Heart left ventricle (tissue), 16 donors: ENCODE results near the gene STXBP5. TPM values are rescaled to one million over a fixed set of nuclear protein-coding genes. Genes with fewer than 3 reads are reported as not detected.
"Not testable (repeated sequence)": the region's sequence is repeated elsewhere in the genome, so short reads cannot be mapped to it uniquely, and the experiment has no call there.

Experiments
- ATAC-seq, 4 donors: fragments of 200-7000 bp; cut with Tn5 transposase; one replicate each; pipeline ENCODE4 v1.9.1; 2020 to 2022; ENCODE audit warnings: moderate library complexity in 4 of 4, mild to moderate bottlenecking in 3 of 4, moderate number of reproducible peaks in 1 of 4
- DNase-seq, 5 donors: peaks; one replicate each; pipeline ENCODE4 v3.0.0-alpha.2; 2020
- H3K27ac ChIP-seq, 12 donors: fragments of 200-600 bp; sonication (generic) in 4 of 12; one replicate each; pipeline versions ENCODE4 v1.5.0 to v1.8.0; 2016 to 2022; ENCODE audit warnings: mild to moderate bottlenecking in 2 of 12
- H3K27me3 ChIP-seq, 9 donors: fragments of 200-600 bp; sonication (generic) in 2 of 9; one replicate each; pipeline versions ENCODE4 v1.5.1 to v1.8.0; 2016 to 2022; ENCODE audit warnings: mild to moderate bottlenecking in 3 of 9
- H3K36me3 ChIP-seq, 9 donors: fragments of 200-600 bp; sonication (generic) in 2 of 9; one replicate each; pipeline versions ENCODE4 v1.5.0 to v1.8.0; 2018 to 2022; ENCODE audit warnings: mild to moderate bottlenecking in 2 of 9
- H3K4me1 ChIP-seq, 12 donors: fragments of 200-600 bp; sonication (generic) in 4 of 12; one replicate each; pipeline versions ENCODE4 v1.5.0 to v1.8.0; 2016 to 2022; ENCODE audit warnings: mild to moderate bottlenecking in 3 of 12
- H3K4me3 ChIP-seq, 12 donors: fragments of 200-600 bp; sonication (generic) in 4 of 12; one replicate each; pipeline versions ENCODE4 v1.5.0 to v1.8.0; 2017 to 2022; ENCODE audit warnings: mild to moderate bottlenecking in 9 of 12, moderate library complexity in 4 of 12
- H3K9me3 ChIP-seq, 12 donors: fragments of 200-600 bp; sonication (generic) in 4 of 12; one replicate each; pipeline versions ENCODE4 v1.5.0 to v1.8.0; 2016 to 2022; ENCODE audit warnings: mild to moderate bottlenecking in 1 of 12
- POLR2A ChIP-seq, 2 donors: fragments of 450-650 bp; IDR thresholded peaks; one replicate each; pipeline ENCODE4 v1.6.1; 2017; ENCODE audit warnings: antibody characterized with exemption in 2 of 2, mild to moderate bottlenecking in 2 of 2, moderate library complexity in 2 of 2
- WGBS, 4 donors: extraction: QIAGEN DNeasy Blood & Tissue Kit in 2 of 4; methylation state at CpG; one replicate each; pipeline versions ENCODE4 v1.1.5 to v1.1.7; 2013 to 2018; 5-methylcytosine and 5-hydroxymethylcytosine counted together
- intact Hi-C, 10 donors: fragments of 100-400 bp; cut with DNase I; formaldehyde crosslinking; loops; one replicate each; pipeline versions ENCODE4 v1.11.1 to v1.14.2; 2022
- polyA plus RNA-seq, 2 donors: library from polyadenylated mRNA; stranded (reverse); fragments of 200-250 nt; gene quantifications; one replicate each; pipeline ENCODE4 v1.2.3, GENCODE V29; 2013
- total RNA-seq, 9 donors: library from RNA; depleted of rRNA in 2 of 9; stranded (reverse); fragments of >200 nt in 2 of 9; fragmentation: NEBNext Ultra II Directional in 3 of 9; extraction: Animal tissue kit (Norgen Biotek cat#: 25700) in 3 of 9; gene quantifications; one replicate each; pipeline versions ENCODE4 v1.1.0 to v1.2.4, GENCODE V29; 2016 to 2023
- TF ChIP-seq, protein P1 (sequence below), 12 donors: fragments of 200-600 bp; sonication (generic) in 4 of 12; IDR thresholded peaks; one replicate each; pipeline versions ENCODE4 v1.5.0 to v1.8.0; 2018 to 2022; ENCODE audit warnings: antibody characterized with exemption in 12 of 12, mild to moderate bottlenecking in 5 of 12
- donor health status: ischemic (EF 13 %, LVEDD 7.1; RV severe dilation, severe dysfunction).
- donor health status: healthy with polysubstance abuse.
- donor health status: DM: no; HTN: yes; CAD: no.
- donor health status: DM: no; HTN: no; CAD: no.
- donor health status: ischemic (EF 25% LVEDD 6.9; RV normal size, moderate dysfunction).
- donor health status: ischemic (EF 25% LVEDD 5.7; RV mildly dilated, moderate dysfunction).
- donor health status: healthy.
- donor health status: DM: yes; HTN: yes; CAD: no.
- donor health status: ischemic (EF 35%, LVEDD 5.7; RV mildly dilated, moderate dysfunction).
- donor health status: nonischemic (EF 11% LVEDD 7.7; RV severe dilation, severe dysfunction).
- donor health status: DM: yes; HTN: yes; CAD: no.
- donor health status: PGD.
- donor health status: ischemic (EF 29% LVEDD 5.4; RV normal size, mild dysfunction).
- donor health status: nonischemic (EF 23%, LVEDD 6.1; RV moderate dilation, normal function).

STXBP5 gene
- total and polyA plus RNA-seq, 11 donors: 5.7 to 20.0 (median 14.1) TPM

GRCh38 chr6:147248859-147249258 is 44.6 kb downstream of the STXBP5 start:
- Histone ChIP-seq H3K9me3 (peaks cover 0 to under 1% (median 0%) of the 10 kb centered on the region in 12 donors), H3K27ac (no peak overlapping the region), H3K4me1 (peaks cover 0 to 6% (median 0%) of the 10 kb centered on the region in 12 donors), H3K36me3 (peaks cover 0 to 29% (median 20%) of the 10 kb centered on the region in 9 donors), H3K4me3 (no peak overlapping the region), H3K27me3 (no peaks in the 10 kb centered on the region)
- TF ChIP-seq, protein P1, sequence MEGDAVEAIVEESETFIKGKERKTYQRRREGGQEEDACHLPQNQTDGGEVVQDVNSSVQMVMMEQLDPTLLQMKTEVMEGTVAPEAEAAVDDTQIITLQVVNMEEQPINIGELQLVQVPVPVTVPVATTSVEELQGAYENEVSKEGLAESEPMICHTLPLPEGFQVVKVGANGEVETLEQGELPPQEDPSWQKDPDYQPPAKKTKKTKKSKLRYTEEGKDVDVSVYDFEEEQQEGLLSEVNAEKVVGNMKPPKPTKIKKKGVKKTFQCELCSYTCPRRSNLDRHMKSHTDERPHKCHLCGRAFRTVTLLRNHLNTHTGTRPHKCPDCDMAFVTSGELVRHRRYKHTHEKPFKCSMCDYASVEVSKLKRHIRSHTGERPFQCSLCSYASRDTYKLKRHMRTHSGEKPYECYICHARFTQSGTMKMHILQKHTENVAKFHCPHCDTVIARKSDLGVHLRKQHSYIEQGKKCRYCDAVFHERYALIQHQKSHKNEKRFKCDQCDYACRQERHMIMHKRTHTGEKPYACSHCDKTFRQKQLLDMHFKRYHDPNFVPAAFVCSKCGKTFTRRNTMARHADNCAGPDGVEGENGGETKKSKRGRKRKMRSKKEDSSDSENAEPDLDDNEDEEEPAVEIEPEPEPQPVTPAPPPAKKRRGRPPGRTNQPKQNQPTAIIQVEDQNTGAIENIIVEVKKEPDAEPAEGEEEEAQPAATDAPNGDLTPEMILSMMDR (IDR thresholded peaks at IDR 0.05): no peak
- TF ChIP-seq POLR2A (IDR thresholded peaks at IDR 0.05): no peak
- intact Hi-C loops: no loop called here
- DNase-seq (no peak), ATAC-seq (no peak)
- 84 to 100% (median 93%) methylated on average over 1 of the region's 1 CpG for WGBS, 4 donors

GRCh38 chr6:147251072-147251471 is 46.9 kb downstream of the STXBP5 start:
- 97 to 98% (median 98%) methylated on average over 13 to 16 of the region's 16 CpGs for WGBS, 4 donors
- Histone ChIP-seq H3K27ac (no peak overlapping the region), H3K9me3 (peaks cover 0 to 6% (median 0%) of the 10 kb centered on the region in 12 donors), H3K4me1 (no peaks in the 10 kb centered on the region), H3K27me3 (no peaks in the 10 kb centered on the region), H3K36me3 (peaks cover 0 to 29% (median 19%) of the 10 kb centered on the region in 9 donors), H3K4me3 (no peak overlapping the region)
- ATAC-seq (no peak), DNase-seq (no peak)
- TF ChIP-seq, protein P1 (IDR thresholded peaks at IDR 0.05): no peak
- no peak for TF ChIP-seq POLR2A (IDR thresholded peaks at IDR 0.05)
- intact Hi-C loops: no loop called here

DNA sequence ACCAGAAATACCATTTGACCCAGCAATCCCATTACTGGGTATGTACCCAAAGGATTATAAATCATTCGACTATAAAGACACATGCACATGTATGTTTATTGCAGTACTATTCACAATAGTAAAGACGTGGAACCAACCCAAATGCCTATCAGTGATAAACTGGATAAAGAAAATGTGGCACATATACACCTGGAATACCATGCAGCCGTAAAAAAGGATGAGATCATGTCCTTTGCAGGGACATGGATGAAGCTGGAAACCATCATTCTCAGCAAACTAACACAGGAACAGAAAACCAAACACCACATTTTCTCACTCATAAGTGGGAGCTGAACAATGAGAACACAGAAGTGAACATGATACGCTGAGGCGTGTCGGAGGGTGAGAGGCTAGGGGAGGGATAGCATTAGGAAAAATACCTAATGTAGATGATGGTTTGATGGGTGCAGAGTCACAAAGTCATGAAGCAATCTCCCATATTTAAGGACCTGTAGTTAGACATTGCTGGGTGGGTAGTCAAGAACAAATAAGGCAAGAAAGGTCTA is 50.8 kb downstream of the STXBP5 start:
- 90 to 98% (median 96%) methylated on average over 6 of the region's 6 CpGs for WGBS, 4 donors
- H3K4me3 ChIP-seq, H3K4me1 ChIP-seq, H3K27me3 ChIP-seq, H3K9me3 ChIP-seq, ATAC-seq, H3K27ac ChIP-seq, intact Hi-C loops, DNase-seq: not testable (repeated sequence)
- peaks cover 0 to 21% (median 14%) of the 10 kb centered on the region in 9 donors for H3K36me3 ChIP-seq

- no peak overlapping the region for H3K27ac ChIP-seq
- intact Hi-C loops: no loop called here
- no peak overlapping the region for H3K4me3 ChIP-seq
- ATAC-seq: no peak
- DNase-seq: no peak
- peaks cover 0 to 6% (median 0%) of the 10 kb centered on the region in 12 donors for H3K9me3 ChIP-seq
- H3K36me3 ChIP-seq: peaks cover 0 to 21% (median 11%) of the 10 kb centered on the region in 9 donors
- H3K4me1 ChIP-seq: no peaks in the 10 kb centered on the region
- no peaks in the 10 kb centered on the region for H3K27me3 ChIP-seq
- no peak for TF ChIP-seq POLR2A (IDR thresholded peaks at IDR 0.05)
- TF ChIP-seq, protein P1 (IDR thresholded peaks at IDR 0.05): no peak
- WGBS, 4 donors: 91 to 97% (median 93%) methylated on average over 3 of the region's 3 CpGs
Observed at GRCh38 chr6:147255948-147256674, 51.9 kb downstream of the STXBP5 start.
